Islet of Langerhans (tissue), 1 donor: Measurements from ENCODE around the gene RSU1.

Experiments used
- FAIRE-seq: peaks from one replicate; lab custom pipeline; 2011; peaks lifted over from hg19 to GRCh38; lab: Jason Lieb, UNC

RSU1 gene

GRCh38 chr10:16822027-16822426 lies 4.8 kb upstream of the RSU1 start:
- no peak for FAIRE-seq

- no peak for FAIRE-seq
Measured at GRCh38 chr10:16820421-16820820, 3.2 kb upstream of the RSU1 start.

GRCh38 chr10:16820018-16820417 lies 2.8 kb upstream of the RSU1 start:
- FAIRE-seq, result no peak

GRCh38 chr10:16819436-16819835 lies 2.2 kb upstream of the RSU1 start:
- no peak for FAIRE-seq

GRCh38 chr10:16819026-16819425 lies 1.8 kb upstream of the RSU1 start:
- FAIRE-seq, result no peak

- FAIRE-seq, result no peak
Measured at GRCh38 chr10:16816830-16817124, 447 bp downstream of the RSU1 start.

- FAIRE-seq, result no peak
Measured at GRCh38 chr10:16816171-16816570, 1.1 kb downstream of the RSU1 start.

- FAIRE-seq, result no peak
Measured at GRCh38 chr10:16814012-16814411, 3.2 kb downstream of the RSU1 start.

- FAIRE-seq, result no peak
Measured at GRCh38 chr10:16812676-16813075, 4.5 kb downstream of the RSU1 start.

- FAIRE-seq, result no peak
Measured at GRCh38 chr10:16811765-16812164, 5.5 kb downstream of the RSU1 start.

GRCh38 chr10:16811292-16811691 lies 5.9 kb downstream of the RSU1 start:
- FAIRE-seq, result no peak

GRCh38 chr10:16809074-16809718 lies 8.0 kb downstream of the RSU1 start:
- FAIRE-seq, result no peak

- no peak for FAIRE-seq
Measured at GRCh38 chr10:16804123-16804522, 13.1 kb downstream of the RSU1 start.

GRCh38 chr10:16803464-16803863 lies 13.8 kb downstream of the RSU1 start:
- FAIRE-seq, result no peak

- no peak for FAIRE-seq
Measured at GRCh38 chr10:16799621-16800020, 17.6 kb downstream of the RSU1 start.

GRCh38 chr10:16798571-16798970 lies 18.7 kb downstream of the RSU1 start:
- FAIRE-seq, result no peak

- FAIRE-seq, result no peak
Measured at GRCh38 chr10:16795410-16796073, 21.7 kb downstream of the RSU1 start.

- FAIRE-seq, result no peak
Measured at GRCh38 chr10:16794005-16794404, 23.2 kb downstream of the RSU1 start.

GRCh38 chr10:16792675-16793074 lies 24.5 kb downstream of the RSU1 start:
- FAIRE-seq, result no peak

- no peak for FAIRE-seq
Measured at GRCh38 chr10:16789765-16790164, 27.5 kb downstream of the RSU1 start.

- FAIRE-seq, result no peak
Measured at GRCh38 chr10:16789261-16789660, 28.0 kb downstream of the RSU1 start.

- FAIRE-seq, result no peak
Measured at GRCh38 chr10:16788778-16789177, 28.4 kb downstream of the RSU1 start.

- FAIRE-seq, result no peak
Measured at GRCh38 chr10:16788125-16788524, 29.1 kb downstream of the RSU1 start.

GRCh38 chr10:16787361-16787791 lies 29.8 kb downstream of the RSU1 start:
- no peak for FAIRE-seq
